ENCODE results near the gene TIAM2. TPM values are rescaled to one million over a fixed set of nuclear protein-coding genes. Genes with fewer than 3 reads are reported as not detected.
"Not testable (repeated sequence)": the region's sequence is repeated elsewhere in the genome, so short reads cannot be mapped to it uniquely, and the experiment has no call there.

Gene TIAM2
- total RNA-seq, 1 donor from 2014 or later: 6.2 TPM

DNA sequence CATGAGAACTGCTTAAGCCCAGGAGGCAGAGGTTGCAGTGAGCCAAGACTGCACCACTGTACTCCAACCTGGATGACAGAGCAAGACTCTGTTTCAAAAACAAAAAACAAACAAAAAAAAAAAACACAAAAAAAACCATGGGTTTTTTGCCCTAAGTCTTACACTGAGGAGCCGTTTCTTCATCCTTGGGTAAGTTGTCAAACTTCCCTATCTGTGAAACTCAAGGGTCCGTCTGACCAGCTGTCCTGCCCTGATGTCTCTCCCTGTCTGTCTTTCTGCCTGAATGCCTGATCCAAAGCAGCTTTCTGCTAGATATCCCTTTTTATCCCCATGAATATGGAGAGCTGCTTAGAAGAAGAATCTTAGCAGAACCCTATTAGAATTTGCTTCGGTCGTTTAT lies 227.4 kb downstream of the TIAM2 start:
- Histone ChIP-seq H3K9me3 (no peaks in the 10 kb centered on the region), H3K27me3 (no peaks in the 10 kb centered on the region), H3K36me3 (no peaks in the 10 kb centered on the region), H3K4me1 (no peaks in the 10 kb centered on the region), H3K27ac (no peak overlapping the region), H3K4me3 (no peak overlapping the region)
- TF ChIP-seq, protein P1, sequence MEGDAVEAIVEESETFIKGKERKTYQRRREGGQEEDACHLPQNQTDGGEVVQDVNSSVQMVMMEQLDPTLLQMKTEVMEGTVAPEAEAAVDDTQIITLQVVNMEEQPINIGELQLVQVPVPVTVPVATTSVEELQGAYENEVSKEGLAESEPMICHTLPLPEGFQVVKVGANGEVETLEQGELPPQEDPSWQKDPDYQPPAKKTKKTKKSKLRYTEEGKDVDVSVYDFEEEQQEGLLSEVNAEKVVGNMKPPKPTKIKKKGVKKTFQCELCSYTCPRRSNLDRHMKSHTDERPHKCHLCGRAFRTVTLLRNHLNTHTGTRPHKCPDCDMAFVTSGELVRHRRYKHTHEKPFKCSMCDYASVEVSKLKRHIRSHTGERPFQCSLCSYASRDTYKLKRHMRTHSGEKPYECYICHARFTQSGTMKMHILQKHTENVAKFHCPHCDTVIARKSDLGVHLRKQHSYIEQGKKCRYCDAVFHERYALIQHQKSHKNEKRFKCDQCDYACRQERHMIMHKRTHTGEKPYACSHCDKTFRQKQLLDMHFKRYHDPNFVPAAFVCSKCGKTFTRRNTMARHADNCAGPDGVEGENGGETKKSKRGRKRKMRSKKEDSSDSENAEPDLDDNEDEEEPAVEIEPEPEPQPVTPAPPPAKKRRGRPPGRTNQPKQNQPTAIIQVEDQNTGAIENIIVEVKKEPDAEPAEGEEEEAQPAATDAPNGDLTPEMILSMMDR (IDR thresholded peaks at IDR 0.05): no peak
- intact Hi-C loops (cut with DNase I): no loop called here
- DNase-seq: no peak
- no peak for ATAC-seq

DNA sequence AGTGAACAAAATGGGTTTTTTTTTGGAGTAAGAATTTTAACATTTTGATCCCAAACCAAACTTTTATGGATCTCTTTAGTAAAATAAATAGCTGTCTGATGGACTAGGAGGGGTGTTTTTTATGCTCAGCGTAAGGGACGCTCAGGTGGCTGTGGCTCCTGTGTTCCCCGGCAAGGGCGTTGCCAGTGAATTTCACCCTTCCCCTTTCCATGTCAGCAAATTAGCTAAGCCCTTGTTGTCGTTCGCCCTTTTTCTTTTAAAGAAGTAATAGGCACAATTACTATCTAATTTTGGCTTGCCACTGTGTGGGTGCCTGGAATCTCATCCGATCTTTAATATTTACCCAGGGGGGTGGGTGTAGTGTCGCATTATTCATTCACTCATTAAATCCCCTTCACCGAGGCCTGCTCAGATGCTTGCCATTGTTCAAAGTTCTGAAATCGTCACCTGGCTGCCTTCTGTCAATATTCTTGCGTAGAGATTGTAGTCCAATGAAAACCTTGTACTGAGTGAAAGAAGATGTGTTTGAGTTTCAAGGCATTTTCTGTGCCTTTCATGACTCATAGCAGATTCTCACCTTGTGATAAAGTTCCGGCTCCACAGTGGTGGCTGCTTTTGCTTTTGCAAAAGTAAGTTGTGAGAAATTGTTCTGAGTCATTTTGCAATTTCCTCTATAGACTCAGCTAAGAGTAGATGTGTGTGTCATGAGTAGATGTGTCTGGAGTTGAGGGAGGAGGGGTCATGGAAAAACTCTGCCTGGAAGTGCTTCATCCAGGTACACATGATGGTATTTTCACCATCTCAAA lies 228.7 kb downstream of the TIAM2 start:
- no peaks in the 10 kb centered on the region for H3K9me3 ChIP-seq
- H3K4me3 ChIP-seq: no peak overlapping the region
- no peaks in the 10 kb centered on the region for H3K4me1 ChIP-seq
- TF ChIP-seq, protein P1 (IDR thresholded peaks at IDR 0.05): no peak
- no peaks in the 10 kb centered on the region for H3K36me3 ChIP-seq
- H3K27me3 ChIP-seq: no peaks in the 10 kb centered on the region
- peak; percentile 49 for ATAC-seq
- intact Hi-C loops (cut with DNase I): no loop called here
- no peak overlapping the region for H3K27ac ChIP-seq
- DNase-seq: no peak

DNA sequence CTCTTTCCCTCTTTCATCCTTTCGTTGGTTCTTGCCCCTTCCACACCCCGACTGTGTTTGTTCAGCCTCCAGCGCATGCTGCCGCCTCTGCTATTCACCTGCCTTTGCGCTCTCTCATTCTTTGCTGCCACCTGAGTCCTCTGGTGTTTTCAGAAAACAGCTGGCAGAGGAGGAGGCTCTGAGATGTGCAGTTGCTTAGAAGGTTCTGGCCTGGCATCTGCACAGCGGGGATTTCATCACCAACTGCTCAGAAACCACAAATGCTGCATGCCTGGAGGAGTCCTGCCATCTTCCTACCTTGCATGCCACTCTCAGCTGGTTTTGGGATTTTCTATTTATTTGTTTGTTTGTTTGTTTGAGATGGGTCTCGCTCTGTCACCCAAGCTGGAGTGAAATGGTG lies 229.5 kb downstream of the TIAM2 start:
- Histone ChIP-seq H3K9me3 (no peaks in the 10 kb centered on the region), H3K27me3 (no peaks in the 10 kb centered on the region), H3K4me3 (no peak overlapping the region), H3K27ac (no peak overlapping the region), H3K36me3 (no peaks in the 10 kb centered on the region), H3K4me1 (no peaks in the 10 kb centered on the region)
- intact Hi-C loops (cut with DNase I): no loop called here
- TF ChIP-seq, protein P1 (IDR thresholded peaks at IDR 0.05): no peak
- no peak for DNase-seq
- no peak for ATAC-seq

DNA sequence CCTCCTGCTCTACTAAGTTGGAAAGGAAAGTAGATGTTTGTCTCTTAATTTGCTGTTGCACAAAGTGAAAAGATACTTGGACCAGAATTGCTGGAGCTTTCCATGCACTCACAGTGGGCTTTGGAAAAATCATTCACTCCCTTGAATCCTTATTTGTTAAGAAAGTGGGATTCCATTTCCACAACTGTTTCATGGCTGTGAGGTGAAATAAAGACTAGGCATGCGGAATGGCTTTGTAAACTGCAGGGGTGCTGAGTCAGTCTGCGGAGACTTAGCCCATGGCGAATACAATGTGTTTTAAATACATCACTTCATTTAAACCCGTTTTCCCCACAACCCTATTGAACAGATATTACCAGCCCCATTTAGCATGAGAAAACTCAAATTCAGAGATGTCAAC lies 231.9 kb downstream of the TIAM2 start:
- Histone ChIP-seq H3K27me3 (no peaks in the 10 kb centered on the region), H3K9me3 (no peaks in the 10 kb centered on the region), H3K36me3 (no peaks in the 10 kb centered on the region), H3K4me1 (no peaks in the 10 kb centered on the region), H3K4me3 (no peak overlapping the region), H3K27ac (no peak overlapping the region)
- TF ChIP-seq, protein P1 (IDR thresholded peaks at IDR 0.05): no peak
- DNase-seq (no peak), ATAC-seq (no peak)
- intact Hi-C loops (cut with DNase I): no loop called here

DNA sequence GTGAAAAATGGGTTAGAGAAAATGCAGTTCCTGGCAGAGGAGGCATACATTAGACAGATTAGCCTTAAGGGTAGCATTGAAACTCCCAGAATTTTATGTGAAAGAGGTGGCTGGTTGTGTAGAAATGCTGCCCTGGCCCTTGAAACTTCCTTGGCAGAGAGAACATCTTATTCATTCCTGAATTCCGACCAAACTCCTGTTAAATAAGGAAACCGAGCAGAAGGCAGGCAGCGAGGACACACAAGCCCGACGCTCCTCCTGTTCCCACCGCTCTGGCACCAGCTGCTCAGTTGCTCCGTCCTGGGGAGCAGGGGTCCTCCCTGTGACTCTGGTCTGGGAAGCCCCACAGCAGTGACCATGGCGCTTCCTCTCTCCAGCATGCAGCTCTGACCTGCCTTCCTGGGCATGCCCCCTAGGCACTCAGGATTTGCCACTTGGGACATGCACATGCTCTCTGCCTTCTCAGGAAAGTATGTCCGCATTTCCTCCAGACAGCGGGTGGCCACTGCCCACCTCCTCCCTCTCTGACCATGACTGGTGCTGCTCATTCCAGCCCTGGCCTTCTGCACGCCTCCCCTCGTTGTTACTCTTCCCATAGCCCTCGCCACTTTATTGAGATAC lies 233.5 kb downstream of the TIAM2 start:
- Histone ChIP-seq H3K27ac (no peak overlapping the region), H3K27me3 (no peaks in the 10 kb centered on the region), H3K36me3 (no peaks in the 10 kb centered on the region), H3K9me3 (no peaks in the 10 kb centered on the region), H3K4me3 (no peak overlapping the region), H3K4me1 (no peaks in the 10 kb centered on the region)
- TF ChIP-seq, protein P1 (IDR thresholded peaks at IDR 0.05): no peak
- intact Hi-C loops (cut with DNase I): no loop called here
- DNase-seq (no peak), ATAC-seq (peak; percentile 25)

DNA sequence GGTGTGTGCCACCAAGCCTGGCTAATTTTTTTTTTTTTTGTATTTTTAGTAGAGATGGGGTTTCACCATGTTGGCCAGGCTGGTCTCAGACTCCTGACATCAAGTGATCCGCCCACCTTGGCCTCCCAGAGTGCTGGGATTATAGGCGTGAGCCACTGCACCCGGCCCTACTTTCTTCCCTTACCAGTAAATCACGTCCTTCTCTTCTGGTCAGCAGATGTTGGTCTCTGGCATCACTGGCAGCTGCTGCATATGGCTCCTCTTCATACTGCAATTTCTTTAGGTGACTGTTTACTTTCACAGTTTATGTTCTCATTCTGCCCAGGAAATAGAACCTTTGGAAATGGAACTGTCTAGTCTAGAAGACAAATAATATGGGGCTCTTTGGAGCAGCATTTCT lies 235.9 kb downstream of the TIAM2 start:
- H3K4me1 ChIP-seq; H3K9me3 ChIP-seq; DNase-seq; ATAC-seq; intact Hi-C loops (cut with DNase I); H3K27ac ChIP-seq; H3K4me3 ChIP-seq; H3K36me3 ChIP-seq; H3K27me3 ChIP-seq: not testable (repeated sequence)
